NCI-H2107 treated with DMSO at 0.1 percent for 48 hours (cell line): ENCODE data around the gene CT45A9.
"Not testable (repeated sequence)": the region's sequence is repeated elsewhere in the genome, so short reads cannot be mapped to it uniquely, and the experiment has no call there.

ENCODE experiments used
- DNase-seq: peaks from one replicate; lab custom pipeline; 2025; ENCODE audit not compliant: unreplicated experiment; lab: John Stamatoyannopoulos, UW

The CT45A9 gene

GRCh38 chrX:135871712-135872111, at the start of gene CT45A9:
Gene CT45A9, minus strand, starts transcription at chrX:135871812. Its CDS starts 3,751 bp downstream, at chrX:135868061.
- not testable (repeated sequence) for DNase-seq

GRCh38 chrX:135920516-135920915, 48.9 kb upstream of the CT45A9 start:
- DNase-seq, result not testable (repeated sequence)

GRCh38 chrX:135914404-135914803, 42.8 kb upstream of the CT45A9 start:
- DNase-seq, result no peak

DNA sequence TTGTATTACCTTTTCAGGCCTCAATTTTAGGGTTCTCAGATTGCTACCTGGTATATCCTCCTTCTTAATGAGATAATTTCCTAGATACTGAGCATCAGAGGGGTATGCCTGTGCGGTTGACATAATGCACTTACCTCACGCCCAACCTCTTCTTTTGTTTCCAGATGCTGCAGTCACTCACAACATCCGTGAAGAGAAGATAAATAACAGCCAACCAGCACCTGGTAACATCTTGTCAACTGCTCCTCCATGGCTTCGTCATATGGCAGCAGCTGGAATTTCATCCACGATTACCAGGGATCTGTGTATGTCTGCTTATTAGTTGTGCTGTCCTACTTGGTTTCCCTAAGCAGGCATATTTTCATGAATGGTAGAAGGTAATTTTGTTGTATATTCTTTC, 38.6 kb upstream of the CT45A9 start:
- DNase-seq, result no peak

DNA sequence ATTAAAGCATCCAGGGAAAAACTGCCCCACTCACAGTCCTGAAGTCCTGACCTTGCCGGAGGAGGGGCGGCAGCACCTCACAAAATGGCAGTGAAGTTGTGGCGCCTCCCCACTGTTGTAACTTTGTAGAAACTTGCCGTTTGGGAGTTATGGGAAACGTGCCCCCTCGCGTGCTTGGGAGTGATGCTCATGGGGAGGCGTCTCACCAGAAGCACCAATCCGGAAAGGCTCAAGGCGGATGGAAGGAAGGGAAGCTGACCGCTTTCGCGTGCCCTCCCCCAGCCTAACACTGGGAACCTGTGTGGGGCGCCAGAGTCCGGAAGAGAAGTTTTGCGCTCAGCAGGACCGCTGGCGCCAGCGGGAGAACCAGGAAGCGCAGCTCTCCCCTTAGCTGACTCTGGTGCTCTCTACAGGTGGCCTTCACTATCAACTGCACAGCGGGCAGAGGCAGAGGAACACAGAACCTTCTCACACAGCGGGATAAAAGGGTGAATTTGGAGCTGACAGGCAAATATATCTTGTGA, 21.7 kb upstream of the CT45A9 start, which contains the start of the genes CT45A10 and SAGE1:
TSS of gene CT45A10 (minus strand) at position 151 of the 524 bp plus-strand sequence. CDS start 8,100 bp downstream, outside the sequence.
TSS of gene SAGE1 (plus strand) at position 423 of the 524 bp plus-strand sequence. CDS start 2,527 bp downstream, outside the sequence.
- DNase-seq, result no peak

DNA sequence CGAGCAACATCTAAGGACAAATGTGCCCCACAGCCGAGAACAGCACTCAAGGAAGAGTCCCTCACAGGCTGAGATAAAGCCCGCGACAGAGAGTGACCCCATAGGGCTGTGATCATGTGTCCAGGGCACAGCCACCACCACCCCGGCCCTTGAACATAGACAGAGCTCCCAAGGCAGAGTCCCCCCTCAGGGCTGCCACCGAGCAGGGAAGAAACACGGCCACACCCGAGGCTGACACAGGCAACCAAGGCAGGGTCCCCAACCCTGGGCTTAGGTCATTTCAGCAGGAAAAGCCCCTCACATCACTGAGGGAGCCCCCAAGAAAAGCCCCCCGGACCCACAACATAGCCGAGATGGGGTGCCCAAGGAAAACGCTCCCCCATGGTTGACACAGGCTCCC, 21.2 kb upstream of the CT45A9 start:
- no peak for DNase-seq

DNA sequence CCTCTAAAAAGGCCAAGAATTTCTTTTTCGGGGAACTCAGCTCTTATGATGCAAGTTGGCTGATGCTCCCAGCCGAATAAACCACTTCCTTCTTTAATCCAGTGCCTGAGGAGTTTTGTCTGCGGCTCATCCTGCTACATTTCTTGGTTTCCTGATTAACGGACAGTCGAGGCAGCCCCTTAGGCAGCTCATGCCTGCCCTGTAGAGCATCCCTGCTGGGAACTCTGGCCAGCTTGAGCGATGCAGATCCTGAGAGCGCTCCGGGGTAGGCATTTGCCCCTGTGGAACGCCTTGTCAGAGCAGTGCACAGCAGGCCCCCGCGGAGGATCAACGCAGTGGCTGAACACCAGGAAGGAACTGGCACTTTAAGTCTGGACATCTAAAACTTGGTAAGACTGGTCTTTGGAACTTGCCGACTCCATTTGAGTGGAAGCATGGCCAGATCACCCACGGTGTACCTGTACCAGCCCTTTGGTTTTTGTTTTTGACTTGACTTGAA, 18.5 kb upstream of the CT45A9 start:
- no peak for DNase-seq

DNA sequence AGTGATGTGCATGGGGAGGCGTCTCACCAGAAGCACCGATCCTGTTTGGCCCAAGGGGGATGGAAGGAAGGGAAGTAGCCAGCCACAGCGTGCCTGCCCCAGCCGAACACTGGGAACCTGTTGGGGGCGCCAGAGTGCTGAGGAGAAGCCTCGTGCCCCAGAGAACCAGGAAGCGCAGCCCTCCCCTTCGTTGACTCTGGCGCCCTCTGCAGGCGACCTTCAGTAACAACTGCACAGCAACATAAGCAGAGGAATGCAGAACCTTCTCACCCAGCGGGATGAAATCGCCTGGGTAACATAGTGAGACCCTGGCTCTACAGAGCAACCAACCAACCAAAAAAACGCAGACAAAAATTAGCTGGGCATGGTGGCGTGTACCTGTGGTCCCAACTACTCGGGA, 17.4 kb upstream of the CT45A9 start:
- DNase-seq, result not testable (repeated sequence)

- DNase-seq, result not testable (repeated sequence)
Observed at GRCh38 chrX:135888230-135888629, 16.6 kb upstream of the CT45A9 start.

GRCh38 chrX:135882741-135883140, 11.1 kb upstream of the CT45A9 start:
- DNase-seq, result not testable (repeated sequence)

DNA sequence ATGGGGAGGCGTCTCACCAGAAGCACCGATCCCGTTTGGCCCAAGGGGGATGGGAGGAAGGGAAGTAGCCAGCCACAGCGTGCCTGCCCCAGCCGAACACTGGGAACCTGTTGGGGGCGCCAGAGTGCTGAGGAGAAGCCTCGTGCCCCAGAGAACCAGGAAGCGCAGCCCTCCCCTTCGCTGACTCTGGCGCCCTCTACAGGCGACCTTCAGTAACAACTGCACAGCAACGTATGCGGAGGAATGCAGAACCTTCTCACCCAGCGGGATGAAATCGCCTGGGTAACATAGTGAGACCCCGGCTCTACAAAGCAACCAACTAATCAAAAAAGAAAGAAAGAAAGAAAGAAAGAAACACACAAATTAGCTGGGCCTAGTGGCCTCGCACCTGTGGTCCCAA, 17.2 kb downstream of the CT45A9 start, which contains the start of gene CT45A8:
TSS of gene CT45A8 (minus strand) at position 101 of the 400 bp plus-strand sequence. CDS start 3,755 bp downstream, outside the sequence.
- not testable (repeated sequence) for DNase-seq

DNA sequence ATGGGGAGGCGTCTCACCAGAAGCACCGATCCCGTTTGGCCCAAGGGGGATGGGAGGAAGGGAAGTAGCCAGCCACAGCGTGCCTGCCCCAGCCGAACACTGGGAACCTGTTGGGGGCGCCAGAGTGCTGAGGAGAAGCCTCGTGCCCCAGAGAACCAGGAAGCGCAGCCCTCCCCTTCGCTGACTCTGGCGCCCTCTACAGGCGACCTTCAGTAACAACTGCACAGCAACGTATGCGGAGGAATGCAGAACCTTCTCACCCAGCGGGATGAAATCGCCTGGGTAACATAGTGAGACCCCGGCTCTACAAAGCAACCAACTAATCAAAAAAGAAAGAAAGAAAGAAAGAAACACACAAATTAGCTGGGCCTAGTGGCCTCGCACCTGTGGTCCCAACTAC, 34.4 kb downstream of the CT45A9 start, which contains the start of gene CT45A7:
TSS of gene CT45A7 (minus strand) at position 101 of the 400 bp plus-strand sequence. CDS start 3,747 bp downstream, outside the sequence.
- not testable (repeated sequence) for DNase-seq

DNA sequence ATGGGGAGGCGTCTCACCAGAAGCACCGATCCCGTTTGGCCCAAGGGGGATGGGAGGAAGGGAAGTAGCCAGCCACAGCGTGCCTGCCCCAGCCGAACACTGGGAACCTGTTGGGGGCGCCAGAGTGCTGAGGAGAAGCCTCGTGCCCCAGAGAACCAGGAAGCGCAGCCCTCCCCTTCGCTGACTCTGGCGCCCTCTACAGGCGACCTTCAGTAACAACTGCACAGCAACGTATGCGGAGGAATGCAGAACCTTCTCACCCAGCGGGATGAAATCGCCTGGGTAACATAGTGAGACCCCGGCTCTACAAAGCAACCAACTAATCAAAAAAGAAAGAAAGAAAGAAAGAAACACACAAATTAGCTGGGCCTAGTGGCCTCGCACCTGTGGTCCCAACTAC, 51.7 kb downstream of the CT45A9 start, which contains the start of gene CT45A2:
TSS of gene CT45A2 (minus strand) at position 101 of the 400 bp plus-strand sequence. CDS start 3,747 bp downstream, outside the sequence.
- not testable (repeated sequence) for DNase-seq
